Heart right ventricle (tissue), 16 donors: ENCODE data around the gene VWA5B1. TPM values are rescaled to one million over a fixed set of nuclear protein-coding genes. Genes with fewer than 3 reads are reported as not detected.

Experiments used
- ATAC-seq, 8 donors: fragments of 200-7000 bp; cut with Tn5 transposase; one replicate each; pipeline ENCODE4 v1.9.1; 2020; ENCODE audit warnings: mild to moderate bottlenecking in 8 of 8, moderate library complexity in 8 of 8, moderate number of reproducible peaks in 1 of 8
- DNase-seq, 2 donors: peaks; one replicate each; pipeline ENCODE4 v3.0.0-alpha.2; 2020
- H3K27ac ChIP-seq, 10 donors: fragments of 200-600 bp; sonication (generic) in 2 of 10; one replicate each; pipeline versions ENCODE4 v1.5.0 to v1.8.0; 2020 to 2022; ENCODE audit warnings: mild to moderate bottlenecking in 3 of 10
- H3K27me3 ChIP-seq, 7 donors: fragments of 200-600 bp; one replicate each; pipeline ENCODE4 v1.8.0; 2021 to 2022; ENCODE audit warnings: mild to moderate bottlenecking in 2 of 7
- H3K36me3 ChIP-seq, 9 donors: fragments of 200-600 bp; sonication (generic) in 1 of 9; one replicate each; pipeline versions ENCODE4 v1.5.0 to v1.8.0; 2020 to 2022; ENCODE audit warnings: mild to moderate bottlenecking in 2 of 9
- H3K4me1 ChIP-seq, 9 donors: fragments of 200-600 bp; sonication (generic) in 1 of 9; one replicate each; pipeline versions ENCODE4 v1.5.0 to v1.8.0; 2020 to 2022; ENCODE audit warnings: mild to moderate bottlenecking in 4 of 9
- H3K4me3 ChIP-seq, 10 donors: fragments of 200-600 bp; sonication (generic) in 2 of 10; one replicate each; pipeline versions ENCODE4 v1.5.0 to v1.8.0; 2020 to 2022; ENCODE audit warnings: mild to moderate bottlenecking in 7 of 10, moderate library complexity in 2 of 10
- H3K9me3 ChIP-seq, 11 donors: fragments of 200-600 bp in 10 of 11; sonication (generic) in 2 of 11; one replicate each; pipeline versions ENCODE4 v1.5.0 to v1.8.0; 2013 to 2022; ENCODE audit warnings: mild to moderate bottlenecking in 2 of 11, control low read depth in 1 of 11, moderate library complexity in 1 of 11
- CTCF ChIP-seq, 9 donors: fragments of 200-600 bp; sonication (generic) in 2 of 9; IDR thresholded peaks; one replicate each; pipeline versions ENCODE4 v1.5.0 to v1.8.0; 2021 to 2022; ENCODE audit warnings: antibody characterized with exemption in 9 of 9, mild to moderate bottlenecking in 5 of 9, moderate library complexity in 1 of 9
- WGBS, 2 donors: extraction: QIAGEN DNeasy Blood & Tissue Kit; methylation state at CpG; one replicate each; pipeline ENCODE4 v1.1.7; 2013; ENCODE audit warnings: inconsistent platforms in 1 of 2; 5-methylcytosine and 5-hydroxymethylcytosine counted together
- intact Hi-C, 10 donors: fragments of 100-400 bp; cut with DNase I; formaldehyde crosslinking; loops; one replicate each; pipeline versions ENCODE4 v1.11.1 to v1.14.2; 2022
- polyA plus RNA-seq, 2 donors: library from polyadenylated mRNA; stranded (reverse); fragments of 200-250 nt; gene quantifications; one replicate each; pipeline ENCODE4 v1.2.3, GENCODE V29; 2013
- total RNA-seq, 10 donors: library from RNA; stranded (reverse); fragmentation: NEBNext Ultra II Directional in 3 of 10; extraction: Animal tissue kit (Norgen Biotek cat#: 25700) in 3 of 10; gene quantifications; one replicate each; pipeline versions ENCODE4 v1.2.1 to v1.2.4, GENCODE V29; 2021 to 2023
- donor health status: Arrhythmogenic right ventricular cardiomyopathy.
- donor health status: ischemic (EF 13 %, LVEDD 7.1; RV severe dilation, severe dysfunction).
- donor health status: healthy with polysubstance abuse.
- donor health status: DM: no; HTN: yes; CAD: no.
- donor health status: DM: no; HTN: no; CAD: no.
- donor health status: ischemic (EF 25% LVEDD 6.9; RV normal size, moderate dysfunction).
- donor health status: ischemic (EF 25% LVEDD 5.7; RV mildly dilated, moderate dysfunction).
- donor health status: healthy.
- donor health status: DM: yes; HTN: yes; CAD: no.
- donor health status: Ischemic cardiomyopathy.
- donor health status: ischemic (EF 35%, LVEDD 5.7; RV mildly dilated, moderate dysfunction).
- donor health status: nonischemic (EF 11% LVEDD 7.7; RV severe dilation, severe dysfunction).
- donor health status: DM: yes; HTN: yes; CAD: no.
- donor health status: PGD.
- donor health status: ischemic (EF 29% LVEDD 5.4; RV normal size, mild dysfunction).
- donor health status: nonischemic (EF 23%, LVEDD 6.1; RV moderate dilation, normal function).

The VWA5B1 gene
- total and polyA plus RNA-seq, 12 donors, result 0.03 to 1.2 (median 0.18) TPM; not detected in 9

DNA sequence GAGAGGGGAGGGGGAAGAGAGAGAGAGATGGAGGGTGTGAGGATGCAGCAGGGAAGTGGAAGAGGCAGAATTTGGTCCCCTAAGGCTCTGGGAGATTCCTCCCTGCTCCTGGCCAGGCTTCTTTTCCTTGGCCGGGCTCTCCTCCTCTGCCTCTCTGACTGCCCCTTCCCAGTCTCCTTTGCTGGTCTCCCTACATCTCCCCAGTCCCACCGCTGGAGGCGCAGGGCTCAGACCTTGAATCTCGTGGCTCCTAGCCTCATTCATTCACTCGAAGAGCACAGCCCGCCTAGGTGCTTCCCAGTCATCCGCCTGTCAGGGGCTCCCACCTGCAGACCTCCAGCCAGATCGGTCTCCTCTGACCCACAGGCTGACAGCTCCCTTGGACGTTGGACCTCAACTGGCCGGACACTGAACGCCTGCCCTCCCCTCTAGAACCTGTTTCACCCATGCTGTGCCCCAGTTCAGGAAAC is 76.5 kb downstream of the VWA5B1 start:
- H3K9me3 ChIP-seq, result no peaks in the 10 kb centered on the region
- ATAC-seq, result peak; percentile 46 to 84 (median 68)
- intact Hi-C loops, result loop anchor here in 4 of 10 donors (5.0 to 10.0 kb wide), 4 partner anchors 118 to 152 kb away; partner anchors contain the start of gene CAMK2N1 (in 1 of the 4)
- peak overlapping the region in 9 of 10 donors; percentile 26 to 53 (median 42) for H3K4me3 ChIP-seq
- peak; percentile 40 to 41 for DNase-seq
- peaks cover 0 to 82% (median 68%) of the 10 kb centered on the region in 7 donors for H3K27me3 ChIP-seq
- peak overlapping the region in 1 of 10 donors; percentile 47 for H3K27ac ChIP-seq
- no peaks in the 10 kb centered on the region for H3K36me3 ChIP-seq
- TF ChIP-seq CTCF (IDR thresholded peaks at IDR 0.05), result peak; percentile 13 to 61 (median 45)
- H3K4me1 ChIP-seq, result peaks cover 0 to 24% (median 9%) of the 10 kb centered on the region in 9 donors
- WGBS, 2 donors, result 6 to 12% methylated on average over 11 of the region's 11 CpGs

DNA sequence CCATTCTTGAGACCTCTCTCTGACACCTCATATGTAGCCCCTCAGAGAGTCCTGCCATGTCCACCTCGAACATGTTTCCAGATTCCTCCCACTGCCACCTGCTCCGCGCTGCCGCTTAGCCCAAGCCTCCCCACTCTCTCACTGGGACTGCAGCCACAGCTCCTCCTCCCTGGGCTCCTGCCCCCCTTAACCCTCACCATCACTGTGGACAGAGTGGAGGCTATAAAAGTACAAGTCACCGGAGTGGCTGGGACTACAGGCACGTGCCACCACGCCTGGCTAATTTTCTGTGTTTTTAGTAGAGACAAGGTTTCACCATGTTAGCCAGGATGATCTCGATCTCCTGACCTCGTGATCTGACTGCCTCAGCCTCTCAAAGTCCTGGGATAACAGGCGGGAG is 77.0 kb downstream of the VWA5B1 start:
- no peak for TF ChIP-seq CTCF (IDR thresholded peaks at IDR 0.05)
- H3K27me3 ChIP-seq, result peaks cover 0 to 82% (median 71%) of the 10 kb centered on the region in 7 donors
- H3K4me1 ChIP-seq, result peaks cover 0 to 24% (median 9%) of the 10 kb centered on the region in 9 donors
- DNase-seq, result no peak
- intact Hi-C loops, result loop anchor here in 5 of 10 donors (2.0 to 10.0 kb wide), 5 partner anchors 117 to 153 kb away; partner anchors contain the start of gene CAMK2N1 (in 1 of the 5)
- H3K4me3 ChIP-seq, result no peak overlapping the region
- peak in 1 of 8 donors; percentile 31 for ATAC-seq
- 46 to 52% methylated on average over 10 of the region's 10 CpGs for WGBS, 2 donors
- no peaks in the 10 kb centered on the region for H3K9me3 ChIP-seq
- no peak overlapping the region for H3K27ac ChIP-seq
- H3K36me3 ChIP-seq, result no peaks in the 10 kb centered on the region

DNA sequence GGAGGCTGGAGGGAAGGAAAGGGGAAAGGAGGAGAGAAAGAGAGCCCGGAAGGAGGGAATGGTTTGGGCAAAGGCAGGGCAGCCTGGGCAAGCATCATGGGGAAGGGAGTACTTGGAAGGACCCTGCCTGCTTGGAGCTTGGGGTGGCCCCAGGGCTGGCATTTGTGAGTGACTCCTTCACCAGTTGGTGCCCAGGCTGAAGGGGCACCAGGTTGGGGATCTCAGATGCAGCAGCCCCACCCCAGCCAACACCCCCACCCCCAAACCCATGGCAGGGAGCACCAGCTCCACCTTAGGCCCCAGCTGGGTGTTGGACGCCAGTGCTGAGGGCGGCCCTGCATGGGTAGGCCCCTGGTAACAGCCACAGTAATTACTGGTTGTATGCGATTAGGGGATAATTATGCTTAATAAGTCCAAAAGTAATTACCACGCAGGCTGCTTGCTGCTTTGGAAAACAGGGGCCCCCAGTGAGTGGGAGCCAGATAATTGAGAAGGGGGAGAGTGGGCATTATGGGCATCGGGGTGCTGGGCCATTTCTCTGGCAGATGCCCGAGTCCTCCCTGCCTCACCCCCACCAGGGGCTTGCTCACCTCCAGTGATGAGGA is 78.3 kb downstream of the VWA5B1 start:
- no peak overlapping the region for H3K27ac ChIP-seq
- H3K36me3 ChIP-seq, result no peaks in the 10 kb centered on the region
- peaks cover 0 to 82% (median 73%) of the 10 kb centered on the region in 7 donors for H3K27me3 ChIP-seq
- WGBS, 2 donors, result 83 to 88% methylated on average over 7 of the region's 7 CpGs
- TF ChIP-seq CTCF (IDR thresholded peaks at IDR 0.05), result no peak
- peaks cover 0 to 24% (median 9%) of the 10 kb centered on the region in 9 donors for H3K4me1 ChIP-seq
- intact Hi-C loops, result loop anchor here in 5 of 10 donors (2.0 to 10.0 kb wide), 5 partner anchors 116 to 154 kb away; partner anchors contain the start of gene CAMK2N1 (in 1 of the 5)
- DNase-seq, result no peak
- H3K4me3 ChIP-seq, result no peak overlapping the region
- no peak for ATAC-seq
- H3K9me3 ChIP-seq, result no peaks in the 10 kb centered on the region

DNA sequence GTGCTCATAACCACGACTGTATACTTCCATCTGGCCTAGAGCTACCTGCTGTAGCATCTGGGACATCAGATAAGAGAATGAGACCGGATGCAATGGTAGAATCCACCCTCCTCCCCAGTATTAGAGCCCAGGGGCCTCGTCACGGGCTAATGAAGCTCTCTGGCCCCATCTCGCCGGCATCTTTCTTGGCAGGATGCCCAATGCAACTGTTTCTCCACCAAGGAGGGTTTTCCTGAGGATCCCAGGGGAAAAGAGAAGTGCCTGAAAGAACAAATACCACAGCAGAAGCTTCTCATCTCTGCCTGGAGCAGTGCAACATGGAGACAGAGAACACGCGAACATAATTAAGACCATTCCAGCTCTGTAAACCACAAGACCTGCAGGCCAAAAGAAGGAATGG is 80.0 kb downstream of the VWA5B1 start:
- 54 to 59% methylated on average over 8 of the region's 8 CpGs for WGBS, 2 donors
- no peak for DNase-seq
- intact Hi-C loops, result loop anchor here in 1 of 10 donors (5.0 kb wide), 1 partner anchor 158 kb away; no protein-coding TSS in a partner anchor
- H3K27ac ChIP-seq, result no peak overlapping the region
- H3K9me3 ChIP-seq, result no peaks in the 10 kb centered on the region
- no peak for TF ChIP-seq CTCF (IDR thresholded peaks at IDR 0.05)
- peaks cover 0 to 20% (median 9%) of the 10 kb centered on the region in 9 donors for H3K4me1 ChIP-seq
- H3K4me3 ChIP-seq, result no peak overlapping the region
- peaks cover 0 to 83% (median 61%) of the 10 kb centered on the region in 7 donors for H3K27me3 ChIP-seq
- H3K36me3 ChIP-seq, result no peaks in the 10 kb centered on the region
- ATAC-seq, result no peak
